Liver (tissue), 9 donors: ENCODE measurements around the gene OGFOD1. TPM values are rescaled to one million over a fixed set of nuclear protein-coding genes. Genes with fewer than 3 reads are reported as not detected.

Experiments
- DNase-seq: peaks from one replicate; pipeline ENCODE4 v3.0.0-alpha.2; 2017; ENCODE audit warnings: low spot score
- H3K27ac ChIP-seq, 2 donors: one replicate each; pipeline ENCODE4 v1.7.0; 2013; ENCODE audit warnings: inconsistent platforms in 2 of 2, low read length in 2 of 2, control low read depth in 1 of 2, low read depth in 1 of 2, mild to moderate bottlenecking in 1 of 2
- H3K27me3 ChIP-seq, 4 donors: one replicate each; pipeline versions ENCODE4 v1.6.1 to v1.7.0; 2013; ENCODE audit warnings: low read length in 3 of 4, inconsistent platforms in 1 of 4, mild to moderate bottlenecking in 1 of 4, moderate library complexity in 1 of 4; ENCODE audit not compliant: control insufficient read depth in 4 of 4, insufficient read depth in 4 of 4
- H3K36me3 ChIP-seq, 4 donors: one replicate each; pipeline versions ENCODE4 v1.6.1 to v1.7.0; 2013; ENCODE audit warnings: low read length in 3 of 4, mild to moderate bottlenecking in 3 of 4, low read depth in 1 of 4, moderate library complexity in 1 of 4; ENCODE audit not compliant: control insufficient read depth in 4 of 4, insufficient read depth in 3 of 4
- H3K4me1 ChIP-seq, 4 donors: one replicate each; pipeline versions ENCODE4 v1.6.1 to v1.7.0; 2013; ENCODE audit warnings: low read length in 3 of 4, mild to moderate bottlenecking in 3 of 4, moderate library complexity in 1 of 4; ENCODE audit not compliant: control insufficient read depth in 4 of 4, insufficient read depth in 4 of 4
- H3K4me3 ChIP-seq, 3 donors: one replicate each; pipeline versions ENCODE4 v1.6.1 to v1.7.0; 2013; ENCODE audit warnings: low read length in 3 of 3, control low read depth in 1 of 3, low read depth in 1 of 3, mild to moderate bottlenecking in 1 of 3
- H3K9ac ChIP-seq, 2 donors: one replicate each; pipeline ENCODE4 v1.7.0; 2013; ENCODE audit warnings: low read length in 2 of 2, mild to moderate bottlenecking in 2 of 2, moderate library complexity in 2 of 2, control low read depth in 1 of 2, low read depth in 1 of 2
- H3K9me3 ChIP-seq, 4 donors: one replicate each; pipeline versions ENCODE4 v1.6.1 to v1.7.0; 2013; ENCODE audit warnings: low read length in 3 of 4; ENCODE audit not compliant: control insufficient read depth in 4 of 4
- JUND ChIP-seq, 2 donors: IDR thresholded peaks; 2 replicates each; pipeline ENCODE4 v1.6.1; 2016; ENCODE audit warnings: antibody characterized with exemption in 2 of 2
- RAD21 ChIP-seq, 2 donors: IDR thresholded peaks; 2 replicates each; pipeline ENCODE4 v1.6.1; 2016; ENCODE audit warnings: antibody characterized with exemption in 2 of 2, mild to moderate bottlenecking in 2 of 2
- SP1 ChIP-seq: IDR thresholded peaks from 2 replicates; pipeline ENCODE4 v1.6.1; 2018; ENCODE audit warnings: antibody characterized with exemption, mild to moderate bottlenecking
- WGBS: extraction: QIAGEN DNeasy Blood & Tissue Kit; methylation state at CpG from one replicate; pipeline ENCODE4 v1.1.7; 2013; 5-methylcytosine and 5-hydroxymethylcytosine counted together
- polyA plus RNA-seq, 2 donors: library from polyadenylated mRNA; stranded (reverse) in 1 of 2; unstranded in 1 of 2; fragments of 200-250 nt in 1 of 2; fragments of >200 nt in 1 of 2; fragmentation: Nextera tagmentation in 1 of 2; extraction: Ambion mirVana in 1 of 2; gene quantifications; one replicate each; pipeline versions ENCODE4 v1.2.1 to v1.2.3, GENCODE V29; 2013 to 2015
- total RNA-seq, 2 donors: library from RNA; depleted of rRNA; stranded (reverse); fragments of >200 nt; gene quantifications; one replicate each; pipeline ENCODE4 v1.2.3, GENCODE V29; 2014
- TF ChIP-seq, protein P1 (sequence below): fragments of 150-350 bp; IDR thresholded peaks from 2 replicates; pipeline ENCODE4 v1.5.1; 2017; ENCODE audit warnings: improper control_type of control experiment, low read depth, low read length; ENCODE audit not compliant: missing input control
- TF ChIP-seq, protein P2 (sequence below): IDR thresholded peaks from 2 replicates; pipeline ENCODE4 v1.6.1; 2016; ENCODE audit warnings: antibody characterized with exemption
- TF ChIP-seq, protein P3 (sequence below): IDR thresholded peaks from 2 replicates; pipeline ENCODE4 v1.6.1; 2016; ENCODE audit warnings: antibody characterized with exemption, mild to moderate bottlenecking
- TF ChIP-seq, protein P4 (sequence below): IDR thresholded peaks from 2 replicates; pipeline ENCODE4 v1.6.1; 2016; ENCODE audit warnings: antibody characterized with exemption
- TF ChIP-seq, protein P5 (sequence below): IDR thresholded peaks from 2 replicates; pipeline ENCODE4 v1.6.1; 2016; ENCODE audit warnings: antibody characterized with exemption
- donor health status: healthy.
- donor health status: healthy.
- donor health status: healthy.
- donor health status: healthy.
- donor health status: healthy.

The OGFOD1 gene
- total and polyA plus RNA-seq, 4 donors = 15.5 to 40.2 (median 21.2) TPM

DNA sequence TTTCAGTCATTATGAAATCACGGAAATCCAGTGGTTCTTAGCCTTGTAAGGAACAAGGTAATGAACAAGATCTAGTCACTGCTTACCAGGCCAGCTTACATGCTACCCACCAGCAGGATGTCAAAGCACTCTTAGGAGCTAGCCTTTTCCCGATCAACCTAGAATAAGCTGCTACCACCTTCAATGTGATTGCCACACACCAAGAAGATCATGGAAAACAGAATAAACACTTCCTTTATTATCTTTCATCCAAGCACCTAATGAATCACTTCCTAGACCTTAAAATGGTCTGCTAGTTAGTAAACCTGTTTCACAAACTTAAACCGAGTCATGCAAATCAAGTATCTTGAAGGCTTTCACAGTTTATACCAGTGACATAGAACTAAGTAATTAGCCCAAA, 63.5 kb downstream of the OGFOD1 start:
- Histone ChIP-seq H3K9me3 (no peaks in the 10 kb centered on the region), H3K27ac (no peak overlapping the region), H3K27me3 (no peaks in the 10 kb centered on the region), H3K9ac (no peak overlapping the region), H3K36me3 (peaks cover 0 to 10% (median 4%) of the 10 kb centered on the region in 4 donors), H3K4me1 (peaks cover 3 to 7% (median 5%) of the 10 kb centered on the region in 4 donors), H3K4me3 (no peak overlapping the region)
- no peak for DNase-seq
- WGBS = 76% methylated on average over 3 of the region's 3 CpGs
- TF ChIP-seq, protein P1, sequence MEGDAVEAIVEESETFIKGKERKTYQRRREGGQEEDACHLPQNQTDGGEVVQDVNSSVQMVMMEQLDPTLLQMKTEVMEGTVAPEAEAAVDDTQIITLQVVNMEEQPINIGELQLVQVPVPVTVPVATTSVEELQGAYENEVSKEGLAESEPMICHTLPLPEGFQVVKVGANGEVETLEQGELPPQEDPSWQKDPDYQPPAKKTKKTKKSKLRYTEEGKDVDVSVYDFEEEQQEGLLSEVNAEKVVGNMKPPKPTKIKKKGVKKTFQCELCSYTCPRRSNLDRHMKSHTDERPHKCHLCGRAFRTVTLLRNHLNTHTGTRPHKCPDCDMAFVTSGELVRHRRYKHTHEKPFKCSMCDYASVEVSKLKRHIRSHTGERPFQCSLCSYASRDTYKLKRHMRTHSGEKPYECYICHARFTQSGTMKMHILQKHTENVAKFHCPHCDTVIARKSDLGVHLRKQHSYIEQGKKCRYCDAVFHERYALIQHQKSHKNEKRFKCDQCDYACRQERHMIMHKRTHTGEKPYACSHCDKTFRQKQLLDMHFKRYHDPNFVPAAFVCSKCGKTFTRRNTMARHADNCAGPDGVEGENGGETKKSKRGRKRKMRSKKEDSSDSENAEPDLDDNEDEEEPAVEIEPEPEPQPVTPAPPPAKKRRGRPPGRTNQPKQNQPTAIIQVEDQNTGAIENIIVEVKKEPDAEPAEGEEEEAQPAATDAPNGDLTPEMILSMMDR = no peak
- no peak for TF ChIP-seq JUND (IDR thresholded peaks at IDR 0.05)
- TF ChIP-seq, protein P2, sequence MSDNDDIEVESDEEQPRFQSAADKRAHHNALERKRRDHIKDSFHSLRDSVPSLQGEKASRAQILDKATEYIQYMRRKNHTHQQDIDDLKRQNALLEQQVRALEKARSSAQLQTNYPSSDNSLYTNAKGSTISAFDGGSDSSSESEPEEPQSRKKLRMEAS = no peak

DNA sequence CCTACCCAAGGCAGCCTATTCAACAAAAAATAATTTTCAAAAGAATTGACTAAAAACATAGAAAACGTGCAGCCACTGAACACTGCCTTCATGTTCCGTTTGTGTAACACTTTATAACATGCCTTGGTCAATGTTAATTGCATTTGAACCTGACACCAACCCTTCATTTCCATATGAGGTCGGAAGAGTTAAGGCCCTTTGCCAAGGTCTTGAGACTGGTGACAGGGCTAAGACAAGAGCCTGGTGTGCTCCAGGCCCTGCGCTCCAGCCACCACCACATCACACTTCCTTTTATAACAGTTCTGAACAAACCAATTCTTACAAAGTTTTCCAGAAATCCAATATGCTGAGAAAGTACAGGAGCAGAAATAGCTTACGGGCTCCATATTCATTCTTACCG, 64.3 kb downstream of the OGFOD1 start:
- TF ChIP-seq, protein P2 = no peak
- TF ChIP-seq RAD21 (IDR thresholded peaks at IDR 0.05) (no peak), SP1 (no peak)
- TF ChIP-seq, protein P3, sequence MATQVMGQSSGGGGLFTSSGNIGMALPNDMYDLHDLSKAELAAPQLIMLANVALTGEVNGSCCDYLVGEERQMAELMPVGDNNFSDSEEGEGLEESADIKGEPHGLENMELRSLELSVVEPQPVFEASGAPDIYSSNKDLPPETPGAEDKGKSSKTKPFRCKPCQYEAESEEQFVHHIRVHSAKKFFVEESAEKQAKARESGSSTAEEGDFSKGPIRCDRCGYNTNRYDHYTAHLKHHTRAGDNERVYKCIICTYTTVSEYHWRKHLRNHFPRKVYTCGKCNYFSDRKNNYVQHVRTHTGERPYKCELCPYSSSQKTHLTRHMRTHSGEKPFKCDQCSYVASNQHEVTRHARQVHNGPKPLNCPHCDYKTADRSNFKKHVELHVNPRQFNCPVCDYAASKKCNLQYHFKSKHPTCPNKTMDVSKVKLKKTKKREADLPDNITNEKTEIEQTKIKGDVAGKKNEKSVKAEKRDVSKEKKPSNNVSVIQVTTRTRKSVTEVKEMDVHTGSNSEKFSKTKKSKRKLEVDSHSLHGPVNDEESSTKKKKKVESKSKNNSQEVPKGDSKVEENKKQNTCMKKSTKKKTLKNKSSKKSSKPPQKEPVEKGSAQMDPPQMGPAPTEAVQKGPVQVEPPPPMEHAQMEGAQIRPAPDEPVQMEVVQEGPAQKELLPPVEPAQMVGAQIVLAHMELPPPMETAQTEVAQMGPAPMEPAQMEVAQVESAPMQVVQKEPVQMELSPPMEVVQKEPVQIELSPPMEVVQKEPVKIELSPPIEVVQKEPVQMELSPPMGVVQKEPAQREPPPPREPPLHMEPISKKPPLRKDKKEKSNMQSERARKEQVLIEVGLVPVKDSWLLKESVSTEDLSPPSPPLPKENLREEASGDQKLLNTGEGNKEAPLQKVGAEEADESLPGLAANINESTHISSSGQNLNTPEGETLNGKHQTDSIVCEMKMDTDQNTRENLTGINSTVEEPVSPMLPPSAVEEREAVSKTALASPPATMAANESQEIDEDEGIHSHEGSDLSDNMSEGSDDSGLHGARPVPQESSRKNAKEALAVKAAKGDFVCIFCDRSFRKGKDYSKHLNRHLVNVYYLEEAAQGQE = no peak
- Histone ChIP-seq H3K4me1 (peaks cover 5 to 13% (median 8%) of the 10 kb centered on the region in 4 donors), H3K36me3 (peaks cover 0 to 2% (median 2%) of the 10 kb centered on the region in 4 donors), H3K27ac (no peak overlapping the region), H3K4me3 (no peak overlapping the region), H3K9me3 (no peaks in the 10 kb centered on the region), H3K9ac (no peak overlapping the region), H3K27me3 (no peaks in the 10 kb centered on the region)
- 84% methylated on average over 6 of the region's 6 CpGs for WGBS
- DNase-seq = no peak

DNA sequence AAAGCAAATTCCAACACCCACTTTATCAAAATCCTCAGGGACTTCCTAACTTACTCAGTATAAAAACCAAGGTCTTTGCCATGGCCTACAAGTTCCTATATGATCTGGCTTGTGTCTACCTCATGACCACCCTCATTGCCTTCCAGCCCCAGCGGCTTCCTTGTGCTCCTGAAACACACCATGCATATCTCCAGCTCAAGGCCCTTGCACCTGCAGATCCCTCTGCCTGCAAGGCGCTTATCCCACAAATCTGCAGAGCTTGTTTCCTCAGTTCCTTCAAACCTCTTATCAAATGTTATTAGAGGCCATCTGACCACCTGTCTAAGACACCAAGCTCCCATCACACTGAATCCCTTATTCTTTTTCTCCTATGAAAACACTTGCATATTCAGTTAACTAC, 65.9 kb downstream of the OGFOD1 start:
- Histone ChIP-seq H3K36me3 (no peaks in the 10 kb centered on the region), H3K27me3 (no peaks in the 10 kb centered on the region), H3K9ac (no peak overlapping the region), H3K27ac (no peak overlapping the region), H3K4me3 (no peak overlapping the region), H3K9me3 (no peaks in the 10 kb centered on the region), H3K4me1 (peaks cover 5 to 13% (median 8%) of the 10 kb centered on the region in 4 donors)
- no peak for DNase-seq
- 99% methylated on average over 2 of the region's 2 CpGs for WGBS
- TF ChIP-seq, protein P4, sequence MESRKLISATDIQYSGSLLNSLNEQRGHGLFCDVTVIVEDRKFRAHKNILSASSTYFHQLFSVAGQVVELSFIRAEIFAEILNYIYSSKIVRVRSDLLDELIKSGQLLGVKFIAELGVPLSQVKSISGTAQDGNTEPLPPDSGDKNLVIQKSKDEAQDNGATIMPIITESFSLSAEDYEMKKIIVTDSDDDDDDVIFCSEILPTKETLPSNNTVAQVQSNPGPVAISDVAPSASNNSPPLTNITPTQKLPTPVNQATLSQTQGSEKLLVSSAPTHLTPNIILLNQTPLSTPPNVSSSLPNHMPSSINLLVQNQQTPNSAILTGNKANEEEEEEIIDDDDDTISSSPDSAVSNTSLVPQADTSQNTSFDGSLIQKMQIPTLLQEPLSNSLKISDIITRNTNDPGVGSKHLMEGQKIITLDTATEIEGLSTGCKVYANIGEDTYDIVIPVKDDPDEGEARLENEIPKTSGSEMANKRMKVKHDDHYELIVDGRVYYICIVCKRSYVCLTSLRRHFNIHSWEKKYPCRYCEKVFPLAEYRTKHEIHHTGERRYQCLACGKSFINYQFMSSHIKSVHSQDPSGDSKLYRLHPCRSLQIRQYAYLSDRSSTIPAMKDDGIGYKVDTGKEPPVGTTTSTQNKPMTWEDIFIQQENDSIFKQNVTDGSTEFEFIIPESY = no peak
- no peak for TF ChIP-seq RAD21 (IDR thresholded peaks at IDR 0.05)
- TF ChIP-seq, protein P5, sequence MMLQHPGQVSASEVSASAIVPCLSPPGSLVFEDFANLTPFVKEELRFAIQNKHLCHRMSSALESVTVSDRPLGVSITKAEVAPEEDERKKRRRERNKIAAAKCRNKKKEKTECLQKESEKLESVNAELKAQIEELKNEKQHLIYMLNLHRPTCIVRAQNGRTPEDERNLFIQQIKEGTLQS = no peak
- TF ChIP-seq, protein P1 = no peak
